ENCODE results near the gene SPDL1. TPM values are rescaled to one million over a fixed set of nuclear protein-coding genes. Genes with fewer than 3 reads are reported as not detected.

The SPDL1 gene
- polyA plus RNA-seq (2013, experiment 1 of 2): 27.2 TPM
- 25.2 TPM for polyA plus RNA-seq (2013, experiment 2 of 2)

- Histone ChIP-seq H2BK120ac (ENCODE audit: low read depth, low read length) (no peak within 1 kb of the TSS), H4K8ac (ENCODE audit: low read length) (peak within 1 kb of the TSS; percentile 91), H4K91ac (ENCODE audit: low read length) (peak within 1 kb of the TSS; percentile 43), H3K79me1 (replicated peaks; ENCODE audit: low read length, poor library complexity, severe bottlenecking) (peaks cover 5% of the 10 kb centered on the region), H3K18ac (ENCODE audit: low read depth in 1 of 2, low read length in 2 of 2) (peak within 1 kb of the TSS; percentile 49 to 93), H3K4me2 (ENCODE audit: low read length, poor library complexity, severe bottlenecking) (peak within 1 kb of the TSS; percentile 77), H3K27me3 (ENCODE audit: control insufficient read depth in 1 of 2, insufficient read depth in 1 of 2, low read length in 2 of 2) (peaks cover 0 to 6% of the 10 kb centered on the region in 2 experiments), H2BK15ac (ENCODE audit: low read depth, poor library complexity, severe bottlenecking) (peak within 1 kb of the TSS; percentile 65), H2BK12ac (ENCODE audit: low read length in 2 of 2) (no peak within 1 kb of the TSS), H3K23ac (ENCODE audit: low read length in 2 of 2) (peak within 1 kb of the TSS in 1 of 2 experiments; percentile 40), H3K4ac (ENCODE audit: low read depth in 1 of 2, low read length in 2 of 2) (peak within 1 kb of the TSS in 1 of 2 experiments; percentile 86), H3K27ac (ENCODE audit: low read length, poor library complexity, severe bottlenecking) (peak within 1 kb of the TSS; percentile 78), H3K9me3 (ENCODE audit: control insufficient read depth, low read length) (no peaks in the 10 kb centered on the region), H3K36me3 (ENCODE audit: control insufficient read depth in 1 of 2, insufficient read depth in 2 of 2, low read depth in 1 of 2, low read length in 2 of 2) (peaks cover 0 to 5% of the 10 kb centered on the region in 2 experiments), H2AK5ac (ENCODE audit: low read length, severe bottlenecking) (no peak within 1 kb of the TSS), H2AFZ (ENCODE audit: low read depth, low read length) (peak within 1 kb of the TSS; percentile 87), H3K14ac (ENCODE audit: low read length in 2 of 2) (no peak within 1 kb of the TSS), H3K9ac (ENCODE audit: low read length) (peak within 1 kb of the TSS; percentile 95), H3K4me1 (ENCODE audit: control insufficient read depth, insufficient read depth, low read depth, low read length) (no peaks in the 10 kb centered on the region), H3K4me3 (ENCODE audit: insufficient read depth in 1 of 2, low read depth in 1 of 2, low read length in 2 of 2) (peak within 1 kb of the TSS; percentile 92 to 93), H2BK5ac (ENCODE audit: low read depth, low read length, poor library complexity, severe bottlenecking) (peak within 1 kb of the TSS; percentile 46)
- WGBS: under 1% methylated on average over 48 of the region's 53 CpGs
- peak; percentile 96 for DNase-seq
These were observed at the start of gene SPDL1 for GRCh38 chr5:169583424-169584220. Gene SPDL1 (plus strand): TSS chr5:169583773. CDS start chr5:169588417, 4,644 bp downstream.

- WGBS: 86% methylated on average over 2 of the region's 2 CpGs
- H4K8ac ChIP-seq (ENCODE audit: low read length): no peak overlapping the region
- H3K4me3 ChIP-seq (ENCODE audit: insufficient read depth in 1 of 2, low read depth in 1 of 2, low read length in 2 of 2): no peak overlapping the region
- H3K4ac ChIP-seq (ENCODE audit: low read depth in 1 of 2, low read length in 2 of 2): no peak overlapping the region
- H4K91ac ChIP-seq (ENCODE audit: low read length): no peak overlapping the region
- H3K27ac ChIP-seq (ENCODE audit: low read length, poor library complexity, severe bottlenecking): no peak overlapping the region
- H3K9ac ChIP-seq (ENCODE audit: low read length): peak overlapping the region; percentile 30
- no peak overlapping the region for H2AFZ ChIP-seq (ENCODE audit: low read depth, low read length)
- H3K23ac ChIP-seq (ENCODE audit: low read length in 2 of 2): no peak overlapping the region
- H3K27me3 ChIP-seq (ENCODE audit: control insufficient read depth in 1 of 2, insufficient read depth in 1 of 2, low read length in 2 of 2): peaks cover under 1 to 4% of the 10 kb centered on the region in 2 experiments
- no peaks in the 10 kb centered on the region for H3K79me1 ChIP-seq (replicated peaks; ENCODE audit: low read length, poor library complexity, severe bottlenecking)
- no peaks in the 10 kb centered on the region for H3K36me3 ChIP-seq (ENCODE audit: control insufficient read depth in 1 of 2, insufficient read depth in 2 of 2, low read depth in 1 of 2, low read length in 2 of 2)
- H2AK5ac ChIP-seq (ENCODE audit: low read length, severe bottlenecking): no peak overlapping the region
- H3K4me2 ChIP-seq (ENCODE audit: low read length, poor library complexity, severe bottlenecking): no peak overlapping the region
- H2BK12ac ChIP-seq (ENCODE audit: low read length in 2 of 2): no peak overlapping the region
- H3K18ac ChIP-seq (ENCODE audit: low read depth in 1 of 2, low read length in 2 of 2): no peak overlapping the region
- no peak overlapping the region for H3K14ac ChIP-seq (ENCODE audit: low read length in 2 of 2)
- H2BK15ac ChIP-seq (ENCODE audit: low read depth, poor library complexity, severe bottlenecking): no peak overlapping the region
- no peak overlapping the region for H2BK120ac ChIP-seq (ENCODE audit: low read depth, low read length)
- H2BK5ac ChIP-seq (ENCODE audit: low read depth, low read length, poor library complexity, severe bottlenecking): no peak overlapping the region
- no peaks in the 10 kb centered on the region for H3K9me3 ChIP-seq (ENCODE audit: control insufficient read depth, low read length)
- no peaks in the 10 kb centered on the region for H3K4me1 ChIP-seq (ENCODE audit: control insufficient read depth, insufficient read depth, low read depth, low read length)
- no peak for DNase-seq
These were observed 49.2 kb upstream of the SPDL1 start for GRCh38 chr5:169534311-169534880.

GRCh38 chr5:169534939-169535338, 48.6 kb upstream of the SPDL1 start:
- Histone ChIP-seq H3K36me3 (ENCODE audit: control insufficient read depth in 1 of 2, insufficient read depth in 2 of 2, low read depth in 1 of 2, low read length in 2 of 2) (no peaks in the 10 kb centered on the region), H2BK12ac (ENCODE audit: low read length in 2 of 2) (no peak overlapping the region), H3K4me2 (ENCODE audit: low read length, poor library complexity, severe bottlenecking) (no peak overlapping the region), H2AK5ac (ENCODE audit: low read length, severe bottlenecking) (no peak overlapping the region), H4K91ac (ENCODE audit: low read length) (no peak overlapping the region), H3K23ac (ENCODE audit: low read length in 2 of 2) (no peak overlapping the region), H3K4me1 (ENCODE audit: control insufficient read depth, insufficient read depth, low read depth, low read length) (no peaks in the 10 kb centered on the region), H3K14ac (ENCODE audit: low read length in 2 of 2) (no peak overlapping the region), H3K27me3 (ENCODE audit: control insufficient read depth in 1 of 2, insufficient read depth in 1 of 2, low read length in 2 of 2) (peaks cover 0 to 4% of the 10 kb centered on the region in 2 experiments), H3K4ac (ENCODE audit: low read depth in 1 of 2, low read length in 2 of 2) (no peak overlapping the region), H3K18ac (ENCODE audit: low read depth in 1 of 2, low read length in 2 of 2) (no peak overlapping the region), H3K27ac (ENCODE audit: low read length, poor library complexity, severe bottlenecking) (no peak overlapping the region), H2BK120ac (ENCODE audit: low read depth, low read length) (no peak overlapping the region), H2AFZ (ENCODE audit: low read depth, low read length) (no peak overlapping the region), H3K9me3 (ENCODE audit: control insufficient read depth, low read length) (no peaks in the 10 kb centered on the region), H2BK5ac (ENCODE audit: low read depth, low read length, poor library complexity, severe bottlenecking) (no peak overlapping the region), H2BK15ac (ENCODE audit: low read depth, poor library complexity, severe bottlenecking) (no peak overlapping the region), H3K4me3 (ENCODE audit: insufficient read depth in 1 of 2, low read depth in 1 of 2, low read length in 2 of 2) (no peak overlapping the region), H3K9ac (ENCODE audit: low read length) (peak overlapping the region; percentile 30), H3K79me1 (replicated peaks; ENCODE audit: low read length, poor library complexity, severe bottlenecking) (no peaks in the 10 kb centered on the region), H4K8ac (ENCODE audit: low read length) (no peak overlapping the region)
- DNase-seq: no peak

GRCh38 chr5:169538944-169539343, 44.6 kb upstream of the SPDL1 start:
- Histone ChIP-seq H4K91ac (ENCODE audit: low read length) (no peak overlapping the region), H3K4ac (ENCODE audit: low read depth in 1 of 2, low read length in 2 of 2) (no peak overlapping the region), H3K4me1 (ENCODE audit: control insufficient read depth, insufficient read depth, low read depth, low read length) (no peaks in the 10 kb centered on the region), H3K36me3 (ENCODE audit: control insufficient read depth in 1 of 2, insufficient read depth in 2 of 2, low read depth in 1 of 2, low read length in 2 of 2) (no peaks in the 10 kb centered on the region), H3K9ac (ENCODE audit: low read length) (no peak overlapping the region), H3K79me1 (replicated peaks; ENCODE audit: low read length, poor library complexity, severe bottlenecking) (no peaks in the 10 kb centered on the region), H2BK15ac (ENCODE audit: low read depth, poor library complexity, severe bottlenecking) (no peak overlapping the region), H3K23ac (ENCODE audit: low read length in 2 of 2) (no peak overlapping the region), H3K4me2 (ENCODE audit: low read length, poor library complexity, severe bottlenecking) (no peak overlapping the region), H2BK5ac (ENCODE audit: low read depth, low read length, poor library complexity, severe bottlenecking) (no peak overlapping the region), H2BK12ac (ENCODE audit: low read length in 2 of 2) (no peak overlapping the region), H3K9me3 (ENCODE audit: control insufficient read depth, low read length) (peaks cover 9% of the 10 kb centered on the region), H3K4me3 (ENCODE audit: insufficient read depth in 1 of 2, low read depth in 1 of 2, low read length in 2 of 2) (no peak overlapping the region), H2AFZ (ENCODE audit: low read depth, low read length) (no peak overlapping the region), H2AK5ac (ENCODE audit: low read length, severe bottlenecking) (no peak overlapping the region), H3K14ac (ENCODE audit: low read length in 2 of 2) (no peak overlapping the region), H3K18ac (ENCODE audit: low read depth in 1 of 2, low read length in 2 of 2) (no peak overlapping the region), H3K27me3 (ENCODE audit: control insufficient read depth in 1 of 2, insufficient read depth in 1 of 2, low read length in 2 of 2) (peaks cover 0 to 4% of the 10 kb centered on the region in 2 experiments), H4K8ac (ENCODE audit: low read length) (no peak overlapping the region), H2BK120ac (ENCODE audit: low read depth, low read length) (no peak overlapping the region), H3K27ac (ENCODE audit: low read length, poor library complexity, severe bottlenecking) (no peak overlapping the region)
- DNase-seq: no peak
- 75% methylated on average over 1 of the region's 1 CpG for WGBS
